Gastroesophageal sphincter (tissue), 4 donors: Measurements from ENCODE around the gene SLC38A11. TPM values are rescaled to one million over a fixed set of nuclear protein-coding genes. Genes with fewer than 3 reads are reported as not detected.

Source experiments
- ATAC-seq: fragments of 150-250 bp; one replicate; pipeline ENCODE4 v1.9.1; 2016; ENCODE audit warnings: mild to moderate bottlenecking, moderate library complexity
- H3K27ac ChIP-seq, 4 donors: fragments of 200-600 bp; sonication (generic) in 3 of 4; 1 replicate in 3 of 4; 2 replicates in 1 of 4; pipeline ENCODE4 v1.5.1; 2016 to 2019
- H3K27me3 ChIP-seq: fragments of 200-600 bp; sonication (generic); one replicate; pipeline ENCODE4 v1.5.1; 2019
- H3K36me3 ChIP-seq, 2 donors: fragments of 200-600 bp; sonication (generic); one replicate each; pipeline ENCODE4 v1.5.1; 2019; ENCODE audit warnings: control low read depth in 1 of 2
- H3K4me1 ChIP-seq, 3 donors: fragments of 200-600 bp; sonication (generic); 1 replicate in 2 of 3; 2 replicates in 1 of 3; pipeline ENCODE4 v1.5.1; 2016 to 2019; ENCODE audit warnings: control low read depth in 2 of 3
- H3K4me3 ChIP-seq, 2 donors: fragments of 200-600 bp; sonication (generic); one replicate each; pipeline ENCODE4 v1.5.1; 2019; ENCODE audit warnings: mild to moderate bottlenecking in 1 of 2, moderate library complexity in 1 of 2
- H3K9me3 ChIP-seq, 3 donors: fragments of 200-600 bp; sonication (generic); one replicate each; pipeline ENCODE4 v1.5.1; 2017 to 2019; ENCODE audit warnings: control low read depth in 2 of 3
- EP300 ChIP-seq: sonication (generic); formaldehyde crosslinking; IDR thresholded peaks from one replicate; pipeline ENCODE4 v1.6.1; 2017; ENCODE audit warnings: antibody characterized with exemption, mild to moderate bottlenecking
- POLR2A ChIP-seq, 2 donors: fragments of 450-650 bp; IDR thresholded peaks; one replicate each; pipeline ENCODE4 v1.6.1; 2017; ENCODE audit warnings: antibody characterized with exemption in 2 of 2, mild to moderate bottlenecking in 2 of 2, moderate library complexity in 1 of 2
- POLR2AphosphoS5 ChIP-seq: sonication (generic); formaldehyde crosslinking; IDR thresholded peaks from one replicate; pipeline ENCODE4 v1.6.1; 2017; ENCODE audit warnings: antibody characterized with exemption
- WGBS, 2 donors: methylation state at CpG; one replicate each; pipeline ENCODE4 v1.1.5; 2018; ENCODE audit warnings: low coverage in 1 of 2; 5-methylcytosine and 5-hydroxymethylcytosine counted together
- total RNA-seq, 4 donors: library from RNA; depleted of rRNA; stranded (reverse); fragments of >200 nt; gene quantifications; one replicate each; pipeline ENCODE4 v1.1.0, GENCODE V29; 2016
- TF ChIP-seq, protein P1 (sequence below), 4 experiments: fragments of 200-600 bp in 2 of 4; fragments of 450-650 bp in 2 of 4; sonication (generic) in 1 of 4; IDR thresholded peaks; one replicate each; pipeline ENCODE4 v1.5.1; 2017 to 2019; ENCODE audit warnings: antibody characterized with exemption in 4 of 4, mild to moderate bottlenecking in 2 of 4, moderate library complexity in 2 of 4

The SLC38A11 gene
- total RNA-seq, 4 donors from 2014 or later: 0.49 to 11.7 (median 2.7) TPM

DNA sequence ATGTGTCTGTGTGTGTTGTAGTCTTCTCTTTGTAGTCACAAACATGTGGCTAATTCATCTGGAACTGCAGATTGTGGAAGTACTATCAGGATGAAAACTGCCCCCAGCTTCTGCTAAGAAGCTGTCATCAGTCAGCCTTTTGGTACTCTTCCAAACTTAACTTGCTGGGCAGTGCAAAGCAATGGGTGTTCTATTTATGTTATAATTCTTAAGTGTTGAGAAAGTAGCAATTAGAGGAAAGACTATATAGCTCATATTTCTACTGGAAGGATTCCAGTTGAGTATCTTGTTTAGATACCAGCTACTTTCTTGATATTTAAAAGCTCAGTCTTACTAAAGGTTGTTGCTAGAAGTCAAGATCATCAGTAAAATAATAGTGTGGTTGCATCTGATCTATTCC is 52.1 kb downstream of the SLC38A11 start:
- H3K27ac ChIP-seq: no peak overlapping the region
- H3K9me3 ChIP-seq: no peaks in the 10 kb centered on the region
- ATAC-seq: no peak
- H3K4me3 ChIP-seq: no peak overlapping the region
- H3K36me3 ChIP-seq: no peaks in the 10 kb centered on the region
- H3K4me1 ChIP-seq: peaks cover 0 to 20% (median 2%) of the 10 kb centered on the region in 3 donors
- H3K27me3 ChIP-seq: no peaks in the 10 kb centered on the region
- TF ChIP-seq, protein P1, sequence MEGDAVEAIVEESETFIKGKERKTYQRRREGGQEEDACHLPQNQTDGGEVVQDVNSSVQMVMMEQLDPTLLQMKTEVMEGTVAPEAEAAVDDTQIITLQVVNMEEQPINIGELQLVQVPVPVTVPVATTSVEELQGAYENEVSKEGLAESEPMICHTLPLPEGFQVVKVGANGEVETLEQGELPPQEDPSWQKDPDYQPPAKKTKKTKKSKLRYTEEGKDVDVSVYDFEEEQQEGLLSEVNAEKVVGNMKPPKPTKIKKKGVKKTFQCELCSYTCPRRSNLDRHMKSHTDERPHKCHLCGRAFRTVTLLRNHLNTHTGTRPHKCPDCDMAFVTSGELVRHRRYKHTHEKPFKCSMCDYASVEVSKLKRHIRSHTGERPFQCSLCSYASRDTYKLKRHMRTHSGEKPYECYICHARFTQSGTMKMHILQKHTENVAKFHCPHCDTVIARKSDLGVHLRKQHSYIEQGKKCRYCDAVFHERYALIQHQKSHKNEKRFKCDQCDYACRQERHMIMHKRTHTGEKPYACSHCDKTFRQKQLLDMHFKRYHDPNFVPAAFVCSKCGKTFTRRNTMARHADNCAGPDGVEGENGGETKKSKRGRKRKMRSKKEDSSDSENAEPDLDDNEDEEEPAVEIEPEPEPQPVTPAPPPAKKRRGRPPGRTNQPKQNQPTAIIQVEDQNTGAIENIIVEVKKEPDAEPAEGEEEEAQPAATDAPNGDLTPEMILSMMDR (IDR thresholded peaks at IDR 0.05): no peak
- TF ChIP-seq POLR2A (IDR thresholded peaks at IDR 0.05) (no peak), POLR2AphosphoS5 (no peak), EP300 (no peak)

DNA sequence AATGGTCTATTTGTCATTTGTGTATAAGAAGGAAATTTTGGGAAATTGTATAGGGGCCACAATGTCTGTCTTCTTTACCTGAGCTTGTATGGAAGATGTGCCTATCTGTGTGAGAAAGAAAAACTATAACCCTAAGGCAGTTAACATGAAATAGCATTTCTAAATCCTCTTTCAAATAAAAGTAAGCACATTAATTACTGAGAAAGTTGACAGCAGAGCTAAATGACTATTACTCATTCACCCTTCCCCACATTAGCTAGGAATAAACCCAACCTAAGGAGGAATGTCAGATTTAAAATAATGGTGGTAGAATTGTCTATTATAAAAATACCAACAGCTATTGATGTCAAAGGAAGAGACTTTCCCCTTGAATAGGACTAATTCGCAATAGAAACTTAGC is 56.2 kb downstream of the SLC38A11 start:
- 86 to 100% methylated on average over 1 of the region's 1 CpG for WGBS, 2 donors
- H3K27ac ChIP-seq: no peak overlapping the region

DNA sequence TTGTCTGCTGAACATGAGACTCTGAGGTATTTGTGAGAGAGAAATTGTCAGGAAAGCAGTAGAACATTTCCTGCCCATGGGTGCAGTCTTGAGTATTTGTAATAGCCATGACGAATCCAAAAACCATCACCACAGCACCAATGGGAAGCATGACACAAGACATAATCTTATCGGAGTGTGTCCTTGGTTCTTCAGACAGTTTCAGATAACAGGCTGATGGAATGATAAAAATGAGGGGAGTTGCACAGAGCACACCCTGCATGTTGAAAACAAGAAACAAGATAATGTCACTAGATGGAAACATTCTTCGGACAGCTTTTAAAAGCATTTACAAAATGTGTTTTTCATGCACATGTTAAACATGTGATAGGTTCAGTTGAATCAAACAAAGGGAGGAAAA is 56.9 kb downstream of the SLC38A11 start:
- WGBS, 2 donors: 27 to 50% methylated on average over 3 of the region's 3 CpGs
- no peak for TF ChIP-seq EP300
- Histone ChIP-seq H3K4me1 (peaks cover 0 to 11% (median 2%) of the 10 kb centered on the region in 3 donors), H3K36me3 (no peaks in the 10 kb centered on the region), H3K27me3 (no peaks in the 10 kb centered on the region), H3K27ac (no peak overlapping the region), H3K9me3 (no peaks in the 10 kb centered on the region), H3K4me3 (no peak overlapping the region)
- no peak for ATAC-seq

More for the DNA sequence above, 56.2 kb downstream of the SLC38A11 start:
- Histone ChIP-seq H3K4me3 (no peak overlapping the region), H3K27me3 (no peaks in the 10 kb centered on the region), H3K36me3 (no peaks in the 10 kb centered on the region), H3K9me3 (no peaks in the 10 kb centered on the region), H3K4me1 (peaks cover 0 to 18% (median 2%) of the 10 kb centered on the region in 3 donors)
- no peak for ATAC-seq
- TF ChIP-seq POLR2AphosphoS5 (no peak), EP300 (no peak), POLR2A (IDR thresholded peaks at IDR 0.05) (no peak)
- TF ChIP-seq, protein P1 (IDR thresholded peaks at IDR 0.05): no peak

DNA sequence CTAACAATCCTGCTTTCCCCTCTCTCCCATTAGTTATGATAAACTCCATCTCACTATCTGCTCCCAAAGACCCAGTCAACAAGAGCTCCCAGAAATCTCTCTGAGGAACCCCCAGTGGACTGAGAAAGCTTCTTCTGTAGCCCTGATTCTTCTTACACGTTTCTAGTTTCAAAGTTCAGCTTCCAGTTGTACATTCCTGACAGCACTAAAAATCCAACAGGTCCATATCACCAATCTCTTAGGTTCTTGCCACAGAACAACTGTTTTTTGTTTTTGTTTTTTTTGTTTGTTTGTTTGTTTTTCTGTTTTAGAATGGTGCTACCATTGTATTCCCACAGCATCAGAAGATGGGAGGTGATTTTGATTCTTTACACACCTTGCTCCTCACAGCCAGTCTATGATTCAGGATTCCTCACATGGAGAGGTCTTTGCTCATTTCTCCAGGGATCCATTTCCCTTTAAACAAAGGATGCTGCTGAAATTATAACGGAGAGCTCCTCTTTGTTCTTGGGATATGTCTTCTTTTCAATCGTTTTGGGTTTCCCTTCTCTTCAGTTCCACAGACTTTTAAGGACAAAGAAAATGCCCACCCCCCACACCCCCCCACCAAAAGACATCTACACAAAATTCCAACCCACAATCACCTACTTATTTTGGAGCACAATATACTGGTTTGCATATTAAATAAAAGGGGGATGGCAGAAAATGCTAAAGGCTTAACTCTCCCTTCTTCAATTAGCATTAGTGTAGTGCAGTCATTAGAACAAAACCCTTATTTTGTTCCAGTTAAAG is 57.7 kb downstream of the SLC38A11 start:
- Histone ChIP-seq H3K4me3 (no peak overlapping the region), H3K9me3 (no peaks in the 10 kb centered on the region), H3K4me1 (peaks cover 0 to 3% (median 0%) of the 10 kb centered on the region in 3 donors), H3K27ac (no peak overlapping the region), H3K36me3 (no peaks in the 10 kb centered on the region), H3K27me3 (no peaks in the 10 kb centered on the region)
- no peak for TF ChIP-seq POLR2AphosphoS5
- TF ChIP-seq EP300: no peak
- TF ChIP-seq, protein P1 (IDR thresholded peaks at IDR 0.05): no peak
- TF ChIP-seq POLR2A (IDR thresholded peaks at IDR 0.05): no peak
- no peak for ATAC-seq
- WGBS, 2 donors: 63 to 72% methylated on average over 3 of the region's 3 CpGs

DNA sequence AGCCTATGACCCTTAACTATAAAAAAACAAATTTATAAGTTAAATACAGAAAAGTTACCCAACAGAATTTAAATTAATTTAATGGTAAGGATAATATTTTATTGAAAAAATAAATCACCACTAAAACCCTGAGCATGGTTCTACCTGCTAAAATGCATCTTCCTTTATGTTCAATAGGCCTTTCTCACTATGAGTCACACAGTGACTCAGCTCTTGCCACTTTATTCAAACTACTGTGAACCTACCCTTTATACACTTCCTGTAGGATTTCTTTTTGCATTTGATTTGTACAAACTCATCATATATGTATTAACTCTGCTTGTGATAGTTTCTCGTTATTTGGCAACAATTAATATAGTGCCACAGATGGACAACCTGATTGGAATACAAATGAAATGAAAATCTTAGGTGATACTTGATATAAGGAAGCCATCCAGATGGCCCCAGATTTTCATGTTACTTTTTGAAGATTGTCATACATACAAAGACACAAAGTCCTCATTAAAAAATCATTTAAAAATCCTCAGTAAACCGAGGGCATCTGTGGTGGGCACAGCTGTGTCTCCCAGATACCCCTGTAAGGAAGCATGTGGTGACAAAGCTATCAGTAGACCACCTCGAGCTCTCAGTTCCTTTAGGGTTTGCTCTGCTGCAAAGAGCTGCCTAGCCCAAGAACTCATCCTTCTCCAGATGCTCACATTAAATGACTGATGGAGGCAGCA is 58.5 kb downstream of the SLC38A11 start:
- 75% methylated on average over 2 to 3 of the region's 3 CpGs for WGBS, 2 donors
- ATAC-seq: no peak
- Histone ChIP-seq H3K27ac (no peak overlapping the region), H3K4me3 (no peak overlapping the region), H3K4me1 (no peaks in the 10 kb centered on the region), H3K9me3 (no peaks in the 10 kb centered on the region), H3K27me3 (no peaks in the 10 kb centered on the region), H3K36me3 (no peaks in the 10 kb centered on the region)
- TF ChIP-seq POLR2AphosphoS5: no peak
- TF ChIP-seq, protein P1 (IDR thresholded peaks at IDR 0.05): no peak
- no peak for TF ChIP-seq EP300
- TF ChIP-seq POLR2A (IDR thresholded peaks at IDR 0.05): no peak
